Right lobe of liver (tissue), 4 donors: Measurements from ENCODE around the gene MAST1.

Experiments used
- CTCF ChIP-seq, 4 donors: fragments of 200-600 bp in 3 of 4; fragments of 450-650 bp in 1 of 4; IDR thresholded peaks; one replicate each; pipeline versions ENCODE4 v1.5.1 to v1.8.0; 2016 to 2022; ENCODE audit warnings: antibody characterized with exemption in 4 of 4, mild to moderate bottlenecking in 2 of 4
- POLR2A ChIP-seq: fragments of 450-650 bp; IDR thresholded peaks from one replicate; pipeline ENCODE4 v1.6.1; 2017; ENCODE audit warnings: antibody characterized with exemption, mild to moderate bottlenecking
- donor health status: DM: no; HTN: no; CAD: no.
- donor health status: DM: no; HTN: no; CAD: no.
- donor health status: DM: no; HTN: yes; CAD: no.

DNA sequence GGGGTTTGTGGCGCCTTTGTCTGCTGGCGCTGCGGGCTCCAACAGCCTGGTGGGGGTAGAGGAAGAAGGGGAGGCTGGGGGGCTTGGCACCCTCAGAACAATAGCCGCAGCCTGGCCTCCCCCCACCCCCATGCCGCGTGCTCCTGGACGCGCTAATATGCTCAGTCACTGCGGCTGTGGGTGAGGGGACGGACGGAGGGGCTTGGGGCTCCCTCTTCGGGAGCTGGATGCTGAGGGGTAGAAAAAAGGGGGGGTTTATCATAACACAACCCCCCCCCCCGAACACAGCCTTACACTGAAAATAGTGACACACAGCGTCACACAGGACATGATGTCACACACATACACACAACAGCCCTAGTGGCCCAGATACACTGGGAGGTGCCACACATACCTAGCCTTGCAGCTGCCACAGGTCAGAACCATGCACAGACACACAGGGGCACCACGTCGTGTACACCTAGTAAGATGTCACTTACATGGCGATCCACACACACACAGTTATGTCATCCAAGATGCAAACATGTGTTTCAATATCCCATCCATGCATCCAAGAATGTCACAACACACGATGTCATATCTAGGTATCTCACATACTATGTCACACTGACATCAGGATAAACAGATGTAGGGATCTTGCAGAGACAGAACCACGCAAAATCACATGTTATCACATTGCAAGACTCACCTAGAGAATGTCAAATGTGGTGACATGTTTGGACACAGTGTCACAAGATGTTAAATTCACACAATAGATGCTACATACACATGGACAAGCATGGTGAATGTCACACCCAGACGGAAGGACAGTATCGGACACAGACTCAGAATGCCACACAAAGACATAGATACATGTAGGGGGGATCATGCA is 806 bp downstream of the MAST1 start:
- TF ChIP-seq POLR2A (no peak), CTCF (IDR thresholded peaks at IDR 0.05) (no peak)
